OCI-M2 (cell line): ENCODE measurements around the gene ABHD6.

Experiments used
- DNase-seq: peaks from one replicate; lab custom pipeline; 2025; ENCODE audit not compliant: unreplicated experiment; lab: John Stamatoyannopoulos, UW

ABHD6 gene

GRCh38 chr3:58307639-58308215, 70.1 kb downstream of the ABHD6 start:
- DNase-seq: no peak

GRCh38 chr3:58308728-58309127, 71.1 kb downstream of the ABHD6 start:
- no peak for DNase-seq

GRCh38 chr3:58317811-58318210, 80.2 kb downstream of the ABHD6 start:
- DNase-seq: no peak

GRCh38 chr3:58321791-58322190, 84.2 kb downstream of the ABHD6 start:
- no peak for DNase-seq

DNA sequence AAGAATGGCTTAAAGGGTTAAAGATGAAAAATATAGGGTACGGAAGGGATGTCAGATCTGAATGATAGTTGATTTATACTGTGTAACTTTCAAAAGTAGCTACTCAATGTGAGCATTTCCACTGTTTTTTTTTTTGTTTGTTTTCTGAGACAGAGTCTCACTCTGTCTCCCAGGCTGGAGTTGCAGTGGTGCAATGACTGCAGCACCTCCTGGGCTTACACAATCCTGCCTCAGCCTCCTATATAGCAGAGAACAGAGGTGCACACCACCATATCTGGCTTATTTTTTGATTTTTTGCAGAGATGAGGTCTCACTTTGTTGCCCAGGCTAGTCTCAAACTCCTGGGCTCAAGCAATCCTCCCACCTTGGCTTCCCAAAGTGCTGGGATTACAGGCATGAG, 85.2 kb downstream of the ABHD6 start:
- DNase-seq: no peak

- DNase-seq: no peak
These were observed 86.2 kb downstream of the ABHD6 start for GRCh38 chr3:58323529-58324390.

DNA sequence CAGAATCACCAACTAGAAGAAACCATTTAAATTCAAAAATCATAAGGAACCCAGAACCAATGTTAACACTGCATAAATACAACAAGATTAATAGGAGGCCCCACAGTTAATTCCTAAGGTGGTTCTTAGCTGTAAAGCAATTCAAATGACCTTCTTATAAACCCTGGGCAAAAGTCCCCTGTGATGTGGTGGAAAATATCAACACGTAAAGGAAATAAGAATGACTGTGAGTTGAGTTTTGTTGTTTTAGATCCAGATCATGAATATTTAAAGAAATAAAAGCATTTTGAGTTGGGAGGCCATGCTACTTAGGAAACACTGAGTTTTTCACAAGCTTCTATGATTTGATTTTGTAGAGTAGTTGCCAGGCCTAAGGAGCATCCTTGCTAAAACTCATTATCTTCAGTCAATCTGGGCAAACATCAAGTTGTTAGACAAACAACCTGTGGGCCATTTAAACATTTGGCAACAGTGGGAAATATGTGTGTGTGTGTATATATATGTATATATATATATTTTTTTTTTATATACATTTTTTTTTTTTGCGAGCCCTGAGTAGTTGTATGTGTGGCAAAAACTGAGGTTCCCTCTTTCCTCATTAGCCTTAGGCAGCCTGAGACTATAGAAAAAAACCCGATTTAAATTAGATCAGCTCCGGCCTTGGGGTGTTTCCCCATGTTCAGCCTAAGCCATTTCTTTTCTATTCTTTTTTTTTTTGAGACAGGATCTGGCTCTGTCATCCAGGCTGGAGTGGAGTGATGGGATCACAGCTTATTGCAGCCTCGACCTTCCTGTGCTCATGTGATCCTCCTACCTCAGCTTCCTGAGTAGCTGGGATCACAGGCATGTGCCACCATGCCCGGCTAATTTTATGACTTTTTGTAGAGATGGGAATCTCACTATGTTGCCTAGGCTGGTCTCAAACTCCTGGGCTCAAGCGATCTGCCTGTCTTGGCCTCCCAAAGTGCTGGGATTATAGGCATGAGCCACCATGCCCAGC, 87.1 kb downstream of the ABHD6 start:
- DNase-seq: no peak

DNA sequence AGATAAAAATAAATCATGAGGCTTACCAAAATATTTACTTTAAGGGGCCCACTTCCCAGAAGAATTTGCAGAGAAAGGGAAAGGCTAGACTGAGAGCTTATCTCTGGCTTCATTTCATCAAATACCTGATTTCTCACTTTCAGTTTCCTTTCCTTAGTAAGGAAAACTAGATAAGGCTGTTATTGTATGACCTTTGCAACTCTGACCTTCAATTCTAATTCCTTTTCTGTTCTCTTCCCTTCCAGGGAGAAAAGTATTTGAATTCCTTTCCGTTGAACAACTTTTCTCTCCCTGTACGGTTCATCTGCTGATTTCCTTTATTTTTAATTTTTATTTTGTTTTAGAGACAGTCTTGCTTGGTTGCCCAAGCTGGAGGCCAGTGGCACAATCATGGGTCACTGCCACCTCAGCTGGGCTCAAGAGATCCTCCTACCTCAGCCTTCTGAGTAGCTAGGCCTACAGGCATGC, 88.0 kb downstream of the ABHD6 start:
- no peak for DNase-seq

DNA sequence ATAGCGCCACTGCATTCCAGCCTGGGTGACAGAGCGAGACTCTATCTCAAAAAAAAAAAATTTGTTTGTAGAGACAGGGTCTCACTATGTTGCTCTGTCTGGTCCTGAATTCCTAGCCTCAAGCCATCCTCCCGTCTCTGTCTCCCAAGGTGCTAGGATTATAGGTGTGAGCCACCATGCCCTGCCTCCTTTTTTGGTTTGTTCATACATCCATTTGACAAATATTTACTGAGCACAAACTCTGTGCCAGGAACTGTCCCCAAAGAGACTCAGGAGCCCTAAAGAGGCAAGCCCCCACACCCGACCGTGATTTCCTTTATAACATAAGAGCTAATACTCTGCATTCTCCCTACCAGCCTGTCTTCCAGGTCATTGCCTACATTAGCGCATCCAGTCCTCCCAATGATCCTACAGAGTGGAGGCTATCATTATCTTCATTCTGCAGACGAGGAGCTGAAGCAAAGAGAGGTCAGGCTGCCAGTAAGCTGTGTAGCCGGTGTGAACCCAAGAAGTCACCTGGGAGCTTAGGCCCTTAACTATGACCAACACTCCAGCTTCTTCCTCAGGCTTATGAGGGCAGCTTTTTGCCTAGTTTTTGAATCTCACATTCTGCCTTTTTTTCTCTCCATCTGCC, 88.8 kb downstream of the ABHD6 start:
- no peak for DNase-seq

GRCh38 chr3:58329150-58329921, 91.7 kb downstream of the ABHD6 start:
- no peak for DNase-seq

- no peak for DNase-seq
These were observed 92.4 kb downstream of the ABHD6 start for GRCh38 chr3:58329922-58330413.

GRCh38 chr3:58331593-58332152, 94.1 kb downstream of the ABHD6 start:
- no peak for DNase-seq

DNA sequence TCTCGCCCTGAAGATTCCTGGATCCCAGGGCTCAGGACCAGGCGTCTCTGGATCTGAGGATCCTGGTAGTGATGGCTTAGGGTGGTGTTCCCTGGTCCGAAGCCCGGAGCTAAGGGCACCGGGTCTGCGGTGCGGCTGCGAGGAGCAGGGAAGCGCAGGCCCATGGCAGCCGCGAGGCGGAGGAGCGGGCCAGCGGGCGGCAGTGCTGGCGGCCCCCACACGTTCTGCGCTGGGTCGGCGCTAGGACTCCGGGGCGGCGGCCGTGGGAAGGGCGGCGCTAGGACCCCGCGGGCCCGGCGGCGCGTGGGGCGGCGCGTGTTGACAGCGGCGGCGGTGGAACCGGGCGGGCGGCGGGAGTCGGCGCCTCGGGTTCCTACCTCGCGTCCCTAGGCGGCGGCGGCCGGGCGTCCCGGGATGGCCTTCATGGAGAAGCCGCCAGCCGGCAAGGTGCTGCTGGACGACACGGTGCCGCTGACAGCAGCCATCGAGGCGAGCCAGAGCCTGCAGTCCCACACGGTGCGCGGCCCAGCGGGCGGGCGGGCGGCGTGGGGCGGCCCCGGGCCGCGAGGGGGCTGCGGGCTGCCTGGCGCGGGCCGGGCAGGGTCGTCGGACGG, 95.1 kb downstream of the ABHD6 start, which contains the start of gene PXK:
PXK (plus strand) TSS at position 318 of the 614 bp plus-strand sequence; CDS start at position 415, 97 bp downstream.
- DNase-seq: no peak

DNA sequence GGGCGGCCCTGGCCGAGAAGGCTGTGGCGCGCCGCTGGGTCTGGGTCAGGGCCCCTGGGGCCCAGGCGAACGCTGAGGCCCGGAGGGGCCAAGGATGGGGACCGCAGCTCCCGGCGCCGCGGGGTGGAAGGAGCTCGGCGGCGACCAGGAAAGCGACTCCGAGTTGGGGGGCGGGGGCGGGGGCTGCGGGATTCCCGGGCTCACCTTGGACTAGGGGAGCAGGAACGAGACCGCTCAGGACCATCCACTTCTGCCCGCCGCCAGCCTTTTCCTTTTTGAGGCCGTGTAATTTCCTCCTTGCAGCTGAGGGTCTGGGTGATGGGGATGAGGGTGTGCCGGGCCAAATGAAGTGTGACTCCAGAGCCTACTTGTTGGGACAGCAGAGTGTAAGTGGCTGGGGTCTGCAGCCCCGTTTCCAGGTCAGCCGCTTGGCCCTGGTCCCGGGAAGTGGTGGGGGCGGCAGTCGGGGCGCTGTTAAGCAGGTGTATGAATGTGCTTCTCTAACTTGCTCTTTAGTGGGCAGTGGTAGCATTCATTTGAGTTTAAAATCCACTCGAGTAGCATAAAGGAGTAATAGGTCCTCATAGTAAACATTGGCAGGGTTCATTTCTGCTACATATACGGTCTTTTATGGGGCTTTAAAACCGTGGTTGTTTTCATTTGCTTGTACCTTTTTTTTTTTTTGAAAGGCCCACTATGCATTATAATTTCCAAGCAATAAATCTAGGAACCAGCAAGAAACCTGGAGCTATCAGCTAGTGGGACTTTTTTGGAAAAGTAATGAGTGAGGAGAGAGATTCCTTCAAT, 95.8 kb downstream of the ABHD6 start:
- DNase-seq: no peak

DNA sequence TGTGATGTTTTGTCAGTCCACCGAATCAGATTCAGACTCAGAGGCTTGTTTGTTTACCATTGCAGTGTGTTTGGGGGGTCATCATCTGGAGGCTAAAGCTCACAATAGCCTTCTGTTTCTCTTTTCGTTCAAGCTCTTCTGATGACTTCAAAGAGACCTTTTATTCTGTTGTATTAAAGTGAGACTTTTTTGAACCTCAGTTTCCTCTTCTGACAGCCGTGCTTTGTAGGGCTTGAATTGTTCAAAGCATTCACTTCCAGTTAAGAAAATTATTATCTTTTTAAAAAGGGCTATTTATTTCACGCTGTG, 96.4 kb downstream of the ABHD6 start:
- no peak for DNase-seq

DNA sequence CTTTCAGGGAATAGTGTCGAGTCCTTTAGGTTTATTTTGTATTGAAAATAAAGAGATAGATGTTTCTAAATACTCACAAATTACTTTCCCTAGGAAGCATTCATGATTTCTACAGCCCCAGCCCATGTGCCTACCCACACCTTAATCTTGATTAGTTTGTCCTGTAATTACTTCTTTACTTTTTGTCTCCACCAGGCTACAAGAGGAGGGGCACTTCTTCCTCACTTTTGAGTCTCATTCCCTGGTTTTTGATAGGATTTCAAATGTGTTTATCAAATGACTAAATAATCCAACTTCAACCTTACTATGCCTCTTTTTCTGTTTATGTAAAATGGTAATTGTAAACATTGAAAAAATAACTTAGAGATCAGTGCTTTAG, 96.9 kb downstream of the ABHD6 start:
- DNase-seq: no peak

GRCh38 chr3:58335652-58335947, 98.0 kb downstream of the ABHD6 start:
- DNase-seq: no peak

- no peak for DNase-seq
These were observed 98.7 kb downstream of the ABHD6 start for GRCh38 chr3:58336135-58336882.
